ENCODE results near the gene RAB1B. TPM values are rescaled to one million over a fixed set of nuclear protein-coding genes. Genes with fewer than 3 reads are reported as not detected.
"Not testable (repeated sequence)": the region's sequence is repeated elsewhere in the genome, so short reads cannot be mapped to it uniquely, and the experiment has no call there.

RAB1B gene
- total RNA-seq, 2 experiments from 2014 or later, result 160 to 170 TPM

- DNase-seq (peak; percentile 95), ATAC-seq (peak; percentile 66)
- Mint-ChIP-seq H3K4me3 (peak overlapping the region; percentile 87), H3K9me3 (ENCODE audit: insufficient read depth) (peaks cover 13% of the 10 kb centered on the region), H3K36me3 (ENCODE audit: low read depth) (peaks cover 44% of the 10 kb centered on the region), H3K27ac (peak overlapping the region; percentile 99), H3K27me3 (ENCODE audit: low read depth) (no peaks in the 10 kb centered on the region), H3K4me1 (ENCODE audit: low read depth) (peaks cover 73% of the 10 kb centered on the region)
- ChIA-PET CTCF (interaction anchor here (0.7 to 2.4 kb wide), 7 partner anchors 8 to 96 kb away, joined by 3 to 15 read pairs (median 5); partner anchors contain the start of gene RIN1), POLR2A (interaction anchor here (0.8 to 3.9 kb wide), 7 partner anchors 9 to 54 kb away, joined by 3 to 33 read pairs (median 4); partner anchors contain the start of genes BRMS1, RIN1 and SLC29A2)
Observed at GRCh38 chr11:66317723-66318599, 49.5 kb downstream of the RAB1B start.

- Mint-ChIP-seq H3K4me3 (peak overlapping the region; percentile 87), H3K4me1 (ENCODE audit: low read depth) (peaks cover 79% of the 10 kb centered on the region), H3K9me3 (ENCODE audit: insufficient read depth) (peaks cover 13% of the 10 kb centered on the region), H3K27me3 (ENCODE audit: low read depth) (no peaks in the 10 kb centered on the region), H3K27ac (peak overlapping the region; percentile 99), H3K36me3 (ENCODE audit: low read depth) (peaks cover 42% of the 10 kb centered on the region)
- ChIA-PET CTCF (interaction anchor here (2.4 kb wide), 1 partner anchor 8 kb away, joined by 15 read pairs; no protein-coding TSS in a partner anchor), POLR2A (interaction anchor here (0.8 to 3.9 kb wide), 4 partner anchors 8 to 54 kb away, joined by 3 to 33 read pairs (median 12); partner anchors contain the start of genes RIN1 and SLC29A2)
- DNase-seq (no peak), ATAC-seq (no peak)
Observed at GRCh38 chr11:66318600-66318970, 50.1 kb downstream of the RAB1B start.

GRCh38 chr11:66320289-66320688 lies 51.9 kb downstream of the RAB1B start:
- Mint-ChIP-seq H3K27ac (peak overlapping the region; percentile 60), H3K9me3 (ENCODE audit: insufficient read depth) (peaks cover 13% of the 10 kb centered on the region), H3K4me1 (ENCODE audit: low read depth) (peaks cover 82% of the 10 kb centered on the region), H3K36me3 (ENCODE audit: low read depth) (peaks cover 28% of the 10 kb centered on the region)
- H3K4me3 Mint-ChIP-seq; H3K27me3 Mint-ChIP-seq (ENCODE audit: low read depth); POLR2A ChIA-PET; CTCF ChIA-PET; ATAC-seq; DNase-seq: not testable (repeated sequence)

GRCh38 chr11:66320748-66321147 lies 52.3 kb downstream of the RAB1B start:
- H3K4me3 Mint-ChIP-seq; H3K27me3 Mint-ChIP-seq (ENCODE audit: low read depth); CTCF ChIA-PET; DNase-seq; POLR2A ChIA-PET; H3K27ac Mint-ChIP-seq; ATAC-seq: not testable (repeated sequence)
- H3K9me3 Mint-ChIP-seq (ENCODE audit: insufficient read depth), result peaks cover 13% of the 10 kb centered on the region
- H3K4me1 Mint-ChIP-seq (ENCODE audit: low read depth), result peaks cover 83% of the 10 kb centered on the region
- peaks cover 24% of the 10 kb centered on the region for H3K36me3 Mint-ChIP-seq (ENCODE audit: low read depth)

- CTCF ChIA-PET, result interaction anchor here (1.2 to 2.0 kb wide), 4 partner anchors 9 to 14 kb away, joined by 3 to 48 read pairs (median 4); partner anchors contain the start of gene RIN1
- Mint-ChIP-seq H3K27me3 (ENCODE audit: low read depth) (no peaks in the 10 kb centered on the region), H3K4me1 (ENCODE audit: low read depth) (peaks cover 84% of the 10 kb centered on the region), H3K9me3 (ENCODE audit: insufficient read depth) (peaks cover 13% of the 10 kb centered on the region), H3K36me3 (ENCODE audit: low read depth) (peaks cover 19% of the 10 kb centered on the region), H3K4me3 (no peak overlapping the region), H3K27ac (no peak overlapping the region)
- no peak for ATAC-seq
- no peak for DNase-seq
- POLR2A ChIA-PET, result interaction anchor here (0.9 kb wide), 1 partner anchor 10 kb away, joined by 7 read pairs; no protein-coding TSS in a partner anchor
Observed at GRCh38 chr11:66321606-66322005, 53.2 kb downstream of the RAB1B start.

GRCh38 chr11:66322732-66323427 lies 54.4 kb downstream of the RAB1B start:
- Mint-ChIP-seq H3K9me3 (ENCODE audit: insufficient read depth) (peaks cover 13% of the 10 kb centered on the region), H3K27me3 (ENCODE audit: low read depth) (no peaks in the 10 kb centered on the region), H3K27ac (peak overlapping the region; percentile 73), H3K36me3 (ENCODE audit: low read depth) (peaks cover 19% of the 10 kb centered on the region), H3K4me1 (ENCODE audit: low read depth) (peaks cover 85% of the 10 kb centered on the region), H3K4me3 (no peak overlapping the region)
- no peak for DNase-seq
- POLR2A ChIA-PET, result no interaction called here
- ATAC-seq, result no peak
- CTCF ChIA-PET, result interaction anchor here (0.8 to 2.0 kb wide), 4 partner anchors 9 to 34 kb away, joined by 3 to 48 read pairs (median 4); partner anchors contain the start of genes RIN1 and YIF1A

GRCh38 chr11:66323684-66324083 lies 55.2 kb downstream of the RAB1B start:
- Mint-ChIP-seq H3K9me3 (ENCODE audit: insufficient read depth) (peaks cover 13% of the 10 kb centered on the region), H3K36me3 (ENCODE audit: low read depth) (peaks cover 18% of the 10 kb centered on the region), H3K27ac (peak overlapping the region; percentile 23), H3K27me3 (ENCODE audit: low read depth) (no peaks in the 10 kb centered on the region), H3K4me3 (no peak overlapping the region), H3K4me1 (ENCODE audit: low read depth) (peaks cover 85% of the 10 kb centered on the region)
- ChIA-PET CTCF (interaction anchor here (3.8 kb wide), 1 partner anchor 11 kb away, joined by 87 read pairs; no protein-coding TSS in a partner anchor), POLR2A (interaction anchor here (0.6 kb wide), 2 partner anchors 8 to 10 kb away, joined by 3 to 4 read pairs; no protein-coding TSS in a partner anchor)
- ATAC-seq (no peak), DNase-seq (no peak)

GRCh38 chr11:66324664-66325063 lies 56.2 kb downstream of the RAB1B start:
- CTCF ChIA-PET, result interaction anchor here (3.8 kb wide), 1 partner anchor 12 kb away, joined by 87 read pairs; no protein-coding TSS in a partner anchor
- Mint-ChIP-seq H3K4me1 (ENCODE audit: low read depth) (peaks cover 81% of the 10 kb centered on the region), H3K36me3 (ENCODE audit: low read depth) (peaks cover 8% of the 10 kb centered on the region), H3K4me3 (no peak overlapping the region), H3K27ac (peak overlapping the region; percentile 98), H3K27me3 (ENCODE audit: low read depth) (no peaks in the 10 kb centered on the region), H3K9me3 (ENCODE audit: insufficient read depth) (peaks cover 6% of the 10 kb centered on the region)
- no peak for DNase-seq
- POLR2A ChIA-PET, result interaction anchor here (0.6 to 3.0 kb wide), 3 partner anchors 9 to 12 kb away, joined by 3 to 45 read pairs (median 4); no protein-coding TSS in a partner anchor
- no peak for ATAC-seq

- peak overlapping the region; percentile 98 for H3K27ac Mint-ChIP-seq
- DNase-seq (peak; percentile 32), ATAC-seq (peak; percentile 10)
- POLR2A ChIA-PET, result interaction anchor here (3.0 kb wide), 1 partner anchor 13 kb away, joined by 45 read pairs; no protein-coding TSS in a partner anchor
- no peaks in the 10 kb centered on the region for H3K27me3 Mint-ChIP-seq (ENCODE audit: low read depth)
- peaks cover 78% of the 10 kb centered on the region for H3K4me1 Mint-ChIP-seq (ENCODE audit: low read depth)
- peak overlapping the region; percentile 59 for H3K4me3 Mint-ChIP-seq
- peaks cover under 1% of the 10 kb centered on the region for H3K9me3 Mint-ChIP-seq (ENCODE audit: insufficient read depth)
- peaks cover 3% of the 10 kb centered on the region for H3K36me3 Mint-ChIP-seq (ENCODE audit: low read depth)
- CTCF ChIA-PET, result interaction anchor here (2.3 to 3.8 kb wide), 2 partner anchors 8 to 13 kb away, joined by 15 to 87 read pairs; partner anchors contain the start of gene CD248
Observed at GRCh38 chr11:66325263-66325671, 56.8 kb downstream of the RAB1B start.

GRCh38 chr11:66326261-66327111 lies 58.0 kb downstream of the RAB1B start:
- peak overlapping the region; percentile 59 for H3K4me3 Mint-ChIP-seq
- CTCF ChIA-PET, result interaction anchor here (1.0 to 3.8 kb wide), 7 partner anchors 9 to 60 kb away, joined by 3 to 87 read pairs (median 4); partner anchors contain the start of genes CD248, RIN1 and SLC29A2
- peaks cover 73% of the 10 kb centered on the region for H3K4me1 Mint-ChIP-seq (ENCODE audit: low read depth)
- ATAC-seq (peak; percentile 61), DNase-seq (peak; percentile 86)
- H3K9me3 Mint-ChIP-seq (ENCODE audit: insufficient read depth), result no peaks in the 10 kb centered on the region
- H3K27me3 Mint-ChIP-seq (ENCODE audit: low read depth), result no peaks in the 10 kb centered on the region
- no peaks in the 10 kb centered on the region for H3K36me3 Mint-ChIP-seq (ENCODE audit: low read depth)
- peak overlapping the region; percentile 98 for H3K27ac Mint-ChIP-seq
- POLR2A ChIA-PET, result interaction anchor here (0.6 to 3.0 kb wide), 4 partner anchors 9 to 18 kb away, joined by 3 to 45 read pairs (median 21); partner anchors contain the start of genes BRMS1, CD248 and RIN1
